C4-2B (cell line): ENCODE data around the gene DNAJC7.

ENCODE experiments used
- ZFX ChIP-seq: fragments of 450-650 bp; IDR thresholded peaks from 2 replicates; pipeline ENCODE4 v1.6.1; 2017
- TF ChIP-seq, protein P1 (sequence below): fragments of 450-650 bp; conservative IDR thresholded peaks from 2 replicates; pipeline ENCODE4 v1.5.1; 2017; ENCODE audit warnings: mild to moderate bottlenecking

DNA sequence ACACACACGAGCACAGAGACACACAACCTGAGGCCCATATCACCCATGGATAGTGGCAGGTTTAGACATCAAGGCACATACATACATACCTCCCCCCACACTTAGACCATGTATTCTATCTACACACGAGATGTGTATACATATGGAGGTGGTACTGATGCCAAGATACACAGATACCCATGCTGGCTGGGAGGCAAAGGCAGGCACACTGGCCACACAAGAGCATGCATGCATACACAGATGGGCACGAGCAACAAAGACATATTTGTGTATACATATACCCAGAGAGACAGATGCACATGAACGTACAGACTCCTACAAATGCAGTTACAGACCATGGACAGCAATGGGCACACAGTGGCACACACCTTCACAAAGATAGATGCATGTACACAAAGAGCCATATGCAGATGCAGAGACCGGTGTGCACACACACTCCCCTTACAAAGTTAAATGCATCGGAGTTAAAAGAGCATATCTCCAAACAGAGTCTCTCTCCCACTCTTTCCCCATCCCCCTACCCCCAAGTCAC lies 35.2 kb upstream of the DNAJC7 start:
- no peak for TF ChIP-seq ZFX
- TF ChIP-seq, protein P1, sequence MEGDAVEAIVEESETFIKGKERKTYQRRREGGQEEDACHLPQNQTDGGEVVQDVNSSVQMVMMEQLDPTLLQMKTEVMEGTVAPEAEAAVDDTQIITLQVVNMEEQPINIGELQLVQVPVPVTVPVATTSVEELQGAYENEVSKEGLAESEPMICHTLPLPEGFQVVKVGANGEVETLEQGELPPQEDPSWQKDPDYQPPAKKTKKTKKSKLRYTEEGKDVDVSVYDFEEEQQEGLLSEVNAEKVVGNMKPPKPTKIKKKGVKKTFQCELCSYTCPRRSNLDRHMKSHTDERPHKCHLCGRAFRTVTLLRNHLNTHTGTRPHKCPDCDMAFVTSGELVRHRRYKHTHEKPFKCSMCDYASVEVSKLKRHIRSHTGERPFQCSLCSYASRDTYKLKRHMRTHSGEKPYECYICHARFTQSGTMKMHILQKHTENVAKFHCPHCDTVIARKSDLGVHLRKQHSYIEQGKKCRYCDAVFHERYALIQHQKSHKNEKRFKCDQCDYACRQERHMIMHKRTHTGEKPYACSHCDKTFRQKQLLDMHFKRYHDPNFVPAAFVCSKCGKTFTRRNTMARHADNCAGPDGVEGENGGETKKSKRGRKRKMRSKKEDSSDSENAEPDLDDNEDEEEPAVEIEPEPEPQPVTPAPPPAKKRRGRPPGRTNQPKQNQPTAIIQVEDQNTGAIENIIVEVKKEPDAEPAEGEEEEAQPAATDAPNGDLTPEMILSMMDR, result no peak
